ENCODE results near the gene HCN2. TPM values are rescaled to one million over a fixed set of nuclear protein-coding genes. Genes with fewer than 3 reads are reported as not detected.

Gene HCN2
- total and polyA plus RNA-seq, 2 of the 8 experiments (the other 6 are each of a cell fraction or from before 2014, with no cell fraction given) = 1.0 to 4.0 TPM

DNA sequence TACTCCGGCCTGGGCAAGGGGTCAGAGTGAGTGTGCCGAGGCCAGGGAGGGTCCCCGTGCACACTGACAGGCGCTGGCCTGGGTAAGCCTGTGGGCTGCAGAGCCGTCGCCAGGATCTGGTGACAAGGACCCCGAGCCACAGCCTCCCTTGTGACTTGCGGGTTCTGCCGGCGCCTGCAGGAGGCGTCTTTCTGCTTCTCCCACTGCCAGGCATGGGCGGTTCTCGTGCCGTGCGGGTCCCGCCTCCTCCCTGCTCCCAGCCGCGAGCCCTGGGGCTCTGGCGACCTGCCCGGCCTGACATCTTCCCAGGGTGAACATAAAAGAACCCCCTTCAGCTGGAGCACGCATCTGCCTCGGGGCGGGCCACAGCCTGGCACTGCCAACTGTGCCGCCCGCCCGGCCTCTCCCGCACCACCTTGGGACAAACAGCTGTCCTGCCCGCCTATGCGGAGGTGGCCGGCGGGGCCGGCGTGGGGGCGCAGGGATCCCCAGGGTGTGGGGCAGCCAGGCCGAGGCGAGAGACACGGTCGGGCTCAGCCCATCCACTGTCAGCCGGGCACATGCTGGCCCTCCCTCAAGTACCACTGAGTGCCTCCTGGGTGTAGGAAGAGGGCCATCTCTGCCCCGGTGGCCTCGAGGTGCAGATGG, 1.5 kb upstream of the HCN2 start:
- H2AFZ ChIP-seq (ENCODE audit: low read length) = no peak overlapping the region
- peaks cover 0 to 10% (median 3%) of the 10 kb centered on the region in 4 experiments; a peak in 5 of 7 replicates for H3K4me1 ChIP-seq (replicated peaks in 1 of 4; ENCODE audit: control insufficient read depth in 3 of 4, insufficient read depth in 4 of 4, low read length in 3 of 4)
- H3K4ac ChIP-seq (replicated peaks; ENCODE audit: insufficient read length, low read depth, low read length) = no peak overlapping the region
- POLR2A ChIA-PET (ENCODE audit: partially characterized antibody) = interaction anchor here (1.5 to 6.3 kb wide), 3 partner anchors 12 to 87 kb away, joined by 3 to 78 read pairs (median 10); partner anchors contain the start of gene BSG
- WGBS, 2 experiments (ENCODE audit: extremely low coverage in 1 of 2, insufficient coverage in 1 of 2, insufficient read length in 1 of 2, insufficient replicate concordance in 2 of 2, low coverage in 1 of 2, low lambda C conversion rate in 2 of 2, missing lambda C conversion rate in 1 of 2) = 46% methylated on average over 34 of the region's 41 CpGs; no CpG with 5 or more reads in 1 of the 2 experiments
- H2AK5ac ChIP-seq (ENCODE audit: low read depth, low read length) = no peak overlapping the region
- no peak overlapping the region for H3K56ac ChIP-seq (replicated peaks; ENCODE audit: insufficient read length, low read depth, low read length)
- no peak overlapping the region for H2BK120ac ChIP-seq (replicated peaks; ENCODE audit: low read depth, low read length)
- no peak overlapping the region for H3K14ac ChIP-seq (ENCODE audit: insufficient read length)
- no peak overlapping the region for H2BK5ac ChIP-seq (ENCODE audit: low read depth, low read length)
- CTCF ChIA-PET (ENCODE audit: partially characterized antibody) = interaction anchor here (0.6 to 4.7 kb wide), 14 partner anchors 11 to 78 kb away, joined by 3 to 51 read pairs (median 4); no protein-coding TSS in a partner anchor
- no peak overlapping the region for H2BK20ac ChIP-seq (ENCODE audit: low read length)
- no peak overlapping the region for H3K9ac ChIP-seq (replicated peaks in 1 of 4; ENCODE audit: extremely low read depth in 1 of 4, low read depth in 3 of 4, low read length in 3 of 4)
- H3K36me3 ChIP-seq (ENCODE audit: control insufficient read depth in 2 of 4, insufficient read depth in 4 of 4, low read length in 3 of 4) = peaks cover 0 to 5% (median under 1%) of the 10 kb centered on the region in 4 experiments; a peak in 3 of 8 replicates
- H3K27ac ChIP-seq (ENCODE audit: low read depth, low read length) = no peak overlapping the region
- no peak overlapping the region for H3K18ac ChIP-seq (ENCODE audit: extremely low read depth, low read length)
- no peaks in the 10 kb centered on the region for H3K79me2 ChIP-seq (ENCODE audit: control insufficient read depth in 1 of 2, insufficient read depth in 2 of 2, low read length in 2 of 2)
- peak overlapping the region in 1 of 2 experiments; percentile 30; a peak in 2 of 4 replicates for H3K4me2 ChIP-seq (ENCODE audit: insufficient read depth in 1 of 2, low read depth in 2 of 2, low read length in 2 of 2)
- no peak overlapping the region for H4K91ac ChIP-seq (replicated peaks; ENCODE audit: insufficient read length, low read length)
- H3K23me2 ChIP-seq (ENCODE audit: low read depth, low read length) = peaks cover 3% of the 10 kb centered on the region; the same call in 1 of the 2 replicates
- H2BK12ac ChIP-seq (ENCODE audit: low read depth, low read length) = no peak overlapping the region; the same call in 1 of the 2 replicates
- H4K5ac ChIP-seq (ENCODE audit: insufficient read length, low read depth, low read length) = no peak overlapping the region
- H4K8ac ChIP-seq (ENCODE audit: extremely low read depth, insufficient read depth, low read length) = no peak overlapping the region
- H3K4me3 ChIP-seq (ENCODE audit: extremely low read depth in 1 of 4, insufficient read depth in 2 of 4, low read depth in 3 of 4, low read length in 4 of 4) = peak overlapping the region in 1 of 4 experiments; percentile 29; a peak in 1 of 8 replicates
- H2BK15ac ChIP-seq (ENCODE audit: low read length) = no peak overlapping the region
- no peak overlapping the region for H3K23ac ChIP-seq (ENCODE audit: insufficient read length)
- FAIRE-seq (no peak), DNase-seq (ENCODE audit: low read depth in 1 of 2, low spot score in 2 of 2) (peak; percentile 61 to 90)
- H3K27me3 ChIP-seq (replicated peaks in 1 of 4; ENCODE audit: control insufficient read depth in 3 of 4, extremely low read depth in 1 of 4, insufficient read depth in 3 of 4, low read length in 3 of 4) = peaks cover 23 to 39% (median 31%) of the 10 kb centered on the region in 4 experiments
- H4K20me1 ChIP-seq (replicated peaks in 1 of 2; ENCODE audit: control insufficient read depth in 1 of 2, insufficient read depth in 2 of 2, low read length in 2 of 2) = peaks cover 11 to 21% of the 10 kb centered on the region in 2 experiments
- no peaks in the 10 kb centered on the region for H3K9me3 ChIP-seq (ENCODE audit: insufficient read depth in 2 of 2, low read depth in 1 of 2, low read length in 1 of 2)
- H3K79me1 ChIP-seq (ENCODE audit: low read depth, low read length) = no peaks in the 10 kb centered on the region
- TF ChIP-seq SRF (IDR thresholded peaks at IDR 0.05; ENCODE audit: low read depth, low read length) = no peak
- TF ChIP-seq, protein P1, sequence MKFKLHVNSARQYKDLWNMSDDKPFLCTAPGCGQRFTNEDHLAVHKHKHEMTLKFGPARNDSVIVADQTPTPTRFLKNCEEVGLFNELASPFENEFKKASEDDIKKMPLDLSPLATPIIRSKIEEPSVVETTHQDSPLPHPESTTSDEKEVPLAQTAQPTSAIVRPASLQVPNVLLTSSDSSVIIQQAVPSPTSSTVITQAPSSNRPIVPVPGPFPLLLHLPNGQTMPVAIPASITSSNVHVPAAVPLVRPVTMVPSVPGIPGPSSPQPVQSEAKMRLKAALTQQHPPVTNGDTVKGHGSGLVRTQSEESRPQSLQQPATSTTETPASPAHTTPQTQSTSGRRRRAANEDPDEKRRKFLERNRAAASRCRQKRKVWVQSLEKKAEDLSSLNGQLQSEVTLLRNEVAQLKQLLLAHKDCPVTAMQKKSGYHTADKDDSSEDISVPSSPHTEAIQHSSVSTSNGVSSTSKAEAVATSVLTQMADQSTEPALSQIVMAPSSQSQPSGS (IDR thresholded peaks at IDR 0.05; ENCODE audit: low read length) = no peak
- TF ChIP-seq EZH2 (IDR thresholded peaks at IDR 0.05; ENCODE audit: low read depth, low read length, severe bottlenecking) = no peak
- TF ChIP-seq POLR2A (IDR thresholded peaks at IDR 0.05; ENCODE audit: control extremely low read depth in 1 of 2, low read depth in 2 of 2, low read length in 2 of 2) = no peak
- TF ChIP-seq RFX5 (IDR thresholded peaks at IDR 0.05; ENCODE audit: borderline replicate concordance, low read depth, low read length) = no peak
- 0 out of 2 replicates have a peak, but pooled peaks have one; percentile 13 for TF ChIP-seq YY1 (IDR thresholded peaks at IDR 0.05; ENCODE audit: low read depth, low read length)
- TF ChIP-seq SP4 (IDR thresholded peaks at IDR 0.05; ENCODE audit: low read length) = no peak
- no peak for TF ChIP-seq TEAD4 (IDR thresholded peaks at IDR 0.05; ENCODE audit: low read depth, low read length)
